ENCODE measurements around the gene CDK14. TPM values are rescaled to one million over a fixed set of nuclear protein-coding genes. Genes with fewer than 3 reads are reported as not detected.

The CDK14 gene
- polyA plus RNA-seq, 3 donors: 28.8 to 33.3 (median 29.1) TPM

GRCh38 chr7:91046322-91047089 is 450.4 kb downstream of the CDK14 start:
- DNase-seq: no peak

- DNase-seq: no peak
These were observed 451.5 kb downstream of the CDK14 start for GRCh38 chr7:91047636-91048035.

GRCh38 chr7:91050677-91051076 is 454.6 kb downstream of the CDK14 start:
- DNase-seq: no peak

GRCh38 chr7:91051966-91052365 is 455.8 kb downstream of the CDK14 start:
- no peak for DNase-seq

GRCh38 chr7:91054374-91054773 is 458.3 kb downstream of the CDK14 start:
- no peak for DNase-seq

GRCh38 chr7:91055219-91055618 is 459.1 kb downstream of the CDK14 start:
- DNase-seq: no peak

GRCh38 chr7:91062713-91063112 is 466.6 kb downstream of the CDK14 start:
- no peak for DNase-seq

- DNase-seq: no peak
These were observed 467.9 kb downstream of the CDK14 start for GRCh38 chr7:91064052-91064451.

- DNase-seq: no peak
These were observed 468.8 kb downstream of the CDK14 start for GRCh38 chr7:91064938-91065337.

- DNase-seq: no peak
These were observed 470.5 kb downstream of the CDK14 start for GRCh38 chr7:91066627-91067026.

GRCh38 chr7:91067242-91067641 is 471.1 kb downstream of the CDK14 start:
- DNase-seq: no peak

GRCh38 chr7:91068136-91068795 is 472.1 kb downstream of the CDK14 start:
- DNase-seq: no peak

GRCh38 chr7:91069146-91069545 is 473.0 kb downstream of the CDK14 start:
- DNase-seq: no peak

GRCh38 chr7:91079487-91079886 is 483.4 kb downstream of the CDK14 start:
- DNase-seq: no peak

GRCh38 chr7:91080351-91080750 is 484.2 kb downstream of the CDK14 start:
- DNase-seq: no peak

- DNase-seq: no peak
These were observed 485.9 kb downstream of the CDK14 start for GRCh38 chr7:91082038-91082437.

- no peak for DNase-seq
These were observed 486.9 kb downstream of the CDK14 start for GRCh38 chr7:91082852-91083495.

GRCh38 chr7:91083855-91084644 is 487.9 kb downstream of the CDK14 start:
- DNase-seq: no peak

GRCh38 chr7:91085175-91085574 is 489.1 kb downstream of the CDK14 start:
- DNase-seq: no peak

- no peak for DNase-seq
These were observed 490.1 kb downstream of the CDK14 start for GRCh38 chr7:91086200-91086599.

- DNase-seq: no peak
These were observed 492.0 kb downstream of the CDK14 start for GRCh38 chr7:91088156-91088555.

GRCh38 chr7:91088691-91089090 is 492.6 kb downstream of the CDK14 start:
- no peak for DNase-seq
